ENCODE measurements around the gene KLC1. TPM values are rescaled to one million over a fixed set of nuclear protein-coding genes. Genes with fewer than 3 reads are reported as not detected.
A peak's percentile ranks its signal among the peaks of the same experiment; 100 is the strongest.

The KLC1 gene
- total and polyA plus RNA-seq, 11 donors, result 127 to 241 (median 158) TPM

DNA sequence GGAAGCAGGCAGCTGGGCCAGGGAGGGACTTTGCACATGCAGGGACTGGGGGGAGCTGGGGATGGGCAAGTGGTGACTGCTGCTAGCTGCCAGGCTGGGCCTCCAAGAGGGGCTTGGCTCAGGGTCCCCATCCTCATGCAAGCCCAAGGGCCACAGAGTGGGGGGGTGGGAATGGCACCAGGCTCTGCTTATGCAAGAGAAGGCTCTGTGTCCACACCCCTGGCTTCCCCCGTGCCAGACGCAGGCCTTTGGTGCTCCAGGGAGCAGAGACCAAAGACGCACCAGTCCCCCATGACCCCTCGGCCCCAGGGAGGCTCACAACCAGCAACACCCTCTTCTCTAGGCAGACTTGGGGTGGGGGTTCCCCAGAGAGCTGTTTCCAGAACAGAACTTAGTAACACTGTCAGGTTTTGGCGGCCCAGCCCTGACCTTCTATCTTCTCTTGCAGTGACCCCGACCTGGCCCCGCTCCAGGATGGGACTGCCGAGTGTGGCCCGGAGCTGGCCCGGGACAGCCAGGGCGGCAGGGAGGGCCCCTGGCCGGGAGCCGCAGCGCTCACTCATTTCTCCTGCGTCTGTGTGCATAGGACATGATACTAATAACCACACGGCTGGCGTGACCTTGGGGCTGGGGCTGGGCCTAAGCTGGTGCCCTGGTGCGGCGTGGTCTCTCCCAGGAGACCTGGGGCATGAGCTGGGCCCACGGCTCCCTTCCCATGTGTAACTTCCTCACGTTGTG lies 71.9 kb downstream of the KLC1 start:
- Histone ChIP-seq H3K36me3 (peaks cover 0 to 83% (median 58%) of the 10 kb centered on the region in 9 donors), H3K27me3 (no peaks in the 10 kb centered on the region), H3K4me3 (no peak overlapping the region), H3K27ac (peak overlapping the region in 9 of 12 donors; percentile 9 to 75 (median 56)), H3K4me1 (peaks cover 12 to 84% (median 60%) of the 10 kb centered on the region in 12 donors), H3K9me3 (no peaks in the 10 kb centered on the region)
- ATAC-seq (peak in 2 of 4 donors; percentile 0 to 46), DNase-seq (peak in 4 of 5 donors; percentile 32 to 68 (median 62))
- 68 to 94% (median 83%) methylated on average over 12 to 21 of the region's 21 CpGs for WGBS, 4 donors
- TF ChIP-seq, protein P1, sequence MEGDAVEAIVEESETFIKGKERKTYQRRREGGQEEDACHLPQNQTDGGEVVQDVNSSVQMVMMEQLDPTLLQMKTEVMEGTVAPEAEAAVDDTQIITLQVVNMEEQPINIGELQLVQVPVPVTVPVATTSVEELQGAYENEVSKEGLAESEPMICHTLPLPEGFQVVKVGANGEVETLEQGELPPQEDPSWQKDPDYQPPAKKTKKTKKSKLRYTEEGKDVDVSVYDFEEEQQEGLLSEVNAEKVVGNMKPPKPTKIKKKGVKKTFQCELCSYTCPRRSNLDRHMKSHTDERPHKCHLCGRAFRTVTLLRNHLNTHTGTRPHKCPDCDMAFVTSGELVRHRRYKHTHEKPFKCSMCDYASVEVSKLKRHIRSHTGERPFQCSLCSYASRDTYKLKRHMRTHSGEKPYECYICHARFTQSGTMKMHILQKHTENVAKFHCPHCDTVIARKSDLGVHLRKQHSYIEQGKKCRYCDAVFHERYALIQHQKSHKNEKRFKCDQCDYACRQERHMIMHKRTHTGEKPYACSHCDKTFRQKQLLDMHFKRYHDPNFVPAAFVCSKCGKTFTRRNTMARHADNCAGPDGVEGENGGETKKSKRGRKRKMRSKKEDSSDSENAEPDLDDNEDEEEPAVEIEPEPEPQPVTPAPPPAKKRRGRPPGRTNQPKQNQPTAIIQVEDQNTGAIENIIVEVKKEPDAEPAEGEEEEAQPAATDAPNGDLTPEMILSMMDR (IDR thresholded peaks at IDR 0.05), result no peak
- no peak for TF ChIP-seq POLR2A (IDR thresholded peaks at IDR 0.05)
- intact Hi-C loops (cut with DNase I), result no loop called here

DNA sequence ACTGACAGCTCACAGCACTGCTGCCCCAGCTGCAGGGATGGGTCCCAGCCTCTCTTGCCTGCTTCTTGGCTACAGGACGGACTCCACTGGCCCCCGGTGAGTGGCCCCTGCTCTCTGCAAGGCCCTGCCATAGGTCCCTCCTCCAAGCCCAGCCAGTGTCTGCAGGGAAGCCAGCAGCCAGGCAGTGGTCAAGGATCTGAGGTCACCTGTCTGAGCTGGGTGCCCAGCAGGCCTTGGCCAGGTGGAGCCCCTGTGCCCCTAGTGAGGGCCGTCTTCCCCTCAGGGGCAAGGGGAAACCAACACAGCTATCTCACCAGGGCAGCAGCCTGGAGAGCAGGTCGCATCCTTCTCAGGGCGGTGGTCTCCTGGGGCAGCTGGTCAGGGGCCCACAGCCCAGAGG lies 73.1 kb downstream of the KLC1 start:
- Histone ChIP-seq H3K36me3 (peaks cover 0 to 83% (median 64%) of the 10 kb centered on the region in 9 donors), H3K4me1 (peaks cover 4 to 75% (median 50%) of the 10 kb centered on the region in 12 donors), H3K27me3 (no peaks in the 10 kb centered on the region), H3K27ac (no peak overlapping the region), H3K9me3 (no peaks in the 10 kb centered on the region), H3K4me3 (no peak overlapping the region)
- ATAC-seq (no peak), DNase-seq (peak in 2 of 5 donors; percentile 13 to 52)
- intact Hi-C loops (cut with DNase I), result no loop called here
- WGBS, 4 donors, result 84 to 92% (median 89%) methylated on average over 2 to 5 of the region's 5 CpGs
- no peak for TF ChIP-seq POLR2A (IDR thresholded peaks at IDR 0.05)
- TF ChIP-seq, protein P1 (IDR thresholded peaks at IDR 0.05), result no peak

DNA sequence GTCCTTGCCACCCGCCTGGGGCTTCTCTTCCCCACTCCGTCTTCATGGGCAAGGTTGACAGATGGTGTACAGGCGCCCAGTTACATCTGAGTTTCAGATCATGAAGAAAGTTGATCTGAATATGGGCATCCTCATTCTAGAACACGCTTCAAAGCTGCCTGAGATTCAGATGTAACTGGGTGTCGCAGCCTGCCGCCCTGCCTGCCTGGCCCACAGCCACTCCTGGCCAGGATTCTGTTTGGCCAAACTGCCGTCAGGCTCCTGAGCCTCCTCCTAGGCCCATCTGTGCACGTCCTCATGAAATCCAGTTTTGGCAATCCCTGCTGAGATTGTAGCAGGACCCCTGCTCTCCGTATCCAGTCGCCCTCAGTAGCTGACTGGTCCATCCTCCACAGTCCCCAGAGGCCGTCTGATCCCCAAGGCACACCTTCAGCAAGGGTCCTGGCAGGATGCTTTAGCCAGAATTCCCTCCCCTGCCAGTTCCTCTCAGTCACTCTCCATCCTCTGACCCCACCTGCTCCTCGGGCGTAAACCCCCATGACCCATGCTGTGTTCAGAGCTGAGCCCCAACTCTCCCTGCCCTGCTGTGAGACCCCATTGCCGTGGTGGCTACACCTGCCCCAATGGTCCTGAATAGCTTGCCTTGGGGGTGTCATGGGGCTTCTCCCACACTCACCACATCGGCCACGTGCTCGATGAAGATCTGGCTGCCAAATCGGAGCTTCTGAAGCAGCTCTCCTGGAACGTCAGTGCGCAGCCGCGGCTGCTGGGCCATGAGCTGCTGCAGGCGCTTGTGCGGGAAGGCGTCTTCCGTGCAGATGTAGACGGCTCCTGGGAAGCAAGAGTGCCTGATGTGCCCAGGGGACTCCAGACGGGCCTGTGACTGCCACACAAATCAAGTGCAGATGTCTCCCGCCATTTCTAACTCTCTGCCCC lies 73.8 kb downstream of the KLC1 start:
- intact Hi-C loops (cut with DNase I), result no loop called here

More for the DNA sequence above, 73.8 kb downstream of the KLC1 start:
- Histone ChIP-seq H3K27me3 (no peaks in the 10 kb centered on the region), H3K27ac (no peak overlapping the region), H3K4me1 (peaks cover 0 to 70% (median 44%) of the 10 kb centered on the region in 12 donors), H3K36me3 (peaks cover 0 to 83% (median 66%) of the 10 kb centered on the region in 9 donors), H3K9me3 (no peaks in the 10 kb centered on the region), H3K4me3 (no peak overlapping the region)
- DNase-seq, result peak in 2 of 5 donors; percentile 26 to 42
- no peak for ATAC-seq
- no peak for TF ChIP-seq POLR2A (IDR thresholded peaks at IDR 0.05)
- TF ChIP-seq, protein P1 (IDR thresholded peaks at IDR 0.05), result no peak
- 86 to 92% (median 89%) methylated on average over 29 of the region's 29 CpGs for WGBS, 4 donors

Data from heart left ventricle (tissue), 16 donors.